GM21526 (cell line): ENCODE data around the gene RAPGEF5.

Experiments
- ATAC-seq: cut with Tn5 transposase; IDR thresholded peaks from one replicate; pipeline ENCODE4 v1.9.1; 2021; ENCODE audit warnings: moderate library complexity; ENCODE audit not compliant: unreplicated experiment, low FRiP score

Gene RAPGEF5

GRCh38 chr7:22138106-22138505 lies 218.8 kb downstream of the RAPGEF5 start:
- no peak for ATAC-seq

GRCh38 chr7:22137466-22137865 lies 219.5 kb downstream of the RAPGEF5 start:
- ATAC-seq, result no peak

- ATAC-seq, result no peak
Measured at GRCh38 chr7:22137026-22137425, 219.9 kb downstream of the RAPGEF5 start.

- ATAC-seq, result no peak
Measured at GRCh38 chr7:22129819-22130580, 227.0 kb downstream of the RAPGEF5 start.

- no peak for ATAC-seq
Measured at GRCh38 chr7:22129166-22129565, 227.8 kb downstream of the RAPGEF5 start.

- no peak for ATAC-seq
Measured at GRCh38 chr7:22128528-22128920, 228.4 kb downstream of the RAPGEF5 start.

GRCh38 chr7:22127835-22128527 lies 229.0 kb downstream of the RAPGEF5 start:
- no peak for ATAC-seq

GRCh38 chr7:22125436-22125835 lies 231.5 kb downstream of the RAPGEF5 start:
- ATAC-seq, result no peak

- ATAC-seq, result no peak
Measured at GRCh38 chr7:22124941-22125340, 232.0 kb downstream of the RAPGEF5 start.

GRCh38 chr7:22123139-22123538 lies 233.8 kb downstream of the RAPGEF5 start:
- no peak for ATAC-seq

GRCh38 chr7:22121702-22122474 lies 235.1 kb downstream of the RAPGEF5 start:
- no peak for ATAC-seq

- ATAC-seq, result no peak
Measured at GRCh38 chr7:22120391-22121053, 236.4 kb downstream of the RAPGEF5 start.

GRCh38 chr7:22117222-22117621 lies 239.7 kb downstream of the RAPGEF5 start:
- no peak for ATAC-seq

GRCh38 chr7:22116451-22117030 lies 240.4 kb downstream of the RAPGEF5 start:
- ATAC-seq, result no peak

- ATAC-seq, result no peak
Measured at GRCh38 chr7:22115689-22116088, 241.3 kb downstream of the RAPGEF5 start.

GRCh38 chr7:22114440-22114981 lies 242.4 kb downstream of the RAPGEF5 start:
- ATAC-seq, result no peak

- no peak for ATAC-seq
Measured at GRCh38 chr7:22113041-22113440, 243.9 kb downstream of the RAPGEF5 start.

GRCh38 chr7:22111661-22112060 lies 245.3 kb downstream of the RAPGEF5 start:
- no peak for ATAC-seq

- no peak for ATAC-seq
Measured at GRCh38 chr7:22110881-22111280, 246.1 kb downstream of the RAPGEF5 start.

- peak; percentile 66 for ATAC-seq
Measured at GRCh38 chr7:22110227-22110839, 246.6 kb downstream of the RAPGEF5 start.
